Stimulated activated CD8-positive, alpha-beta memory T cell treated with anti-CD3 and anti-CD28 coated beads, Interleukin-15, amount 100 ng/mL, for 1 hour (primary cell): ENCODE data around the gene MEG3.

Experiments
- DNase-seq: peaks from one replicate; pipeline ENCODE4 v3.0.0-alpha.2; 2020; ENCODE audit warnings: low read depth

The MEG3 gene

DNA sequence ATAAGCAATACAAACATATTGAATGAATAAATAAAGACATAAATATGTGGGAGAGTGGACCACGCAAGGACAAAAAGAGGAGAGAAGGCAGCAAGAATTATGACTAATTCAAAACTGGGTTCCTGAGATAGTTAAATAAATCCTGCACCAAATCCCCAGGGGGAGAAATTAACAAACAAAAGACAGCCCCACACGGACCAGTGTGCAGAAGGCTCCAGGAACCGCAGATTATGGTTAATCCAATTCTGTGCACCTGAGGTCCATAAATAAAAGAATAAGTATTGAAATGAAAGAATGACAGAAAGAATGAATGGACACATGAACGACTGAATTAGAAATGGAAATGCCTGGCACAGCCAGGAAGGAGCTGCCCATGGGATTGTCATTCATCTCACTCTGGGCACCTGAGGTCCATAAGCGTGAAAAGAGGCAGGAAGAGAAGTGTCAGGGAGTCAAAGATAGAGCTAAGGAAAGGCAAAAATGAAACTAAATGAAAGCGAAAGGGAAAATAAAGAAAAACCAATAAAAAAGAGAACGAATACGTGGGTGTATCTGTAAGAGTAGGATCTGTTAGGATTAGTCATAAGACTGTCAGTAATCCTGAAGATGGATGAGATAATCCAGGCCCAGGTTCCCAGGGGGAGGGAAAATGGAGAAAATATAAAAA is 23.3 kb downstream of the MEG3 start:
- DNase-seq = no peak

DNA sequence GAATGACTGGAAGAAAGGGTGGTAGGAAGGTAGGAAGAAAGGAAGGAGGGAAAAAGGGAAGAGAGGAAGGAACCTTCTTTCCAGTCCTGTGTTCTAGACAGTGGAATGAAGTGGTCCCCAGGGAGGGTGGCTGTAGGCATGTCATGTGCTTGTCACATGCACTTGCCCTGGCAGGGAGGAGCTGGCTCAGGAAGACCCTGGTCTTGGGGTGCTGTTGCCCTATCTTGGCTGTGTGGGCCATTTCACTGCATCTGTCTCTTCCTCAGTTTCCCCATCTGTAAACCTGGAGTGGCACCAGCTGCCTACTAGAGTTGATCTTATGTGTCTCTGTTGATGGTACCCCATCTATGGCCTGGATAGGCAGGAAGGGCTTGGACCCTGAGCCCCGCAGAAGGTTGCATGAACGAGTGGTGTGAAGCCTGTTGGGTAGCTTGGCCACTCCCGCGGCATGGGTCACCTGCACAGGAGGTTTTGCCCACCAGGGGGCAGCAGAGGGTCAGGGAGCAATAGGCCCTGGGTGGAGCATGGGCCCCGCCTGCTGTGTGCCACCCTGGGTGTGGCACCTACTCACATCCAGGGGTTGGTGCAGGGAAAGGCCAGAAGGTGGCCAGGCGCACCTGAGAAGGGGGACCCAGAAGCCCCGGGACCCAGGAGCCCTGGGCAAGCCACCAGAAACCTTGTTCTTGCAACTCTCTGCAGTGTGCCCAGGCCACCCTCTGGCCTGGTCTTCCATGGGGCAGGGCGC is 25.1 kb downstream of the MEG3 start:
- DNase-seq = peak; percentile 69

GRCh38 chr14:100851586-100851916 is 25.6 kb downstream of the MEG3 start:
- no peak for DNase-seq

- no peak for DNase-seq
Observed at GRCh38 chr14:100851946-100852620, 26.2 kb downstream of the MEG3 start.

DNA sequence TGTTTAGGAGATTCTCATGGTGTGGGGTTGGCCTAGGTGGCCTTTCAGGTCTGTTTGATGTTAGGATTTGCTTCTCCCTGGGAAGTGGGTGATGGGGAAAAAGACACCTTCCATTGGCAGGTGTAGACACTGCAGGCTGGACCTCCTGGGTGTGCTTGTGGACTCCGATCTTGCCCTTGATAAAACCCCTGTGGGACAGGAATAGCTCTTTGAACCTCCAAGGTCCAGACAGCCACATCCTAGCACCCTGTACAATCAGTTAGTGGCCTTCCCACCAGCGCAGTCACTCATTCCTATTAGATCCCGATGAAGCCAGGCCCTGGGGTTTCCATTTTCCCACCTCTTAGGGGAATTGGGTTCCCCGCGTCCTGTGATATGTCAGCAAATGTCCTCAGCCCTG is 28.5 kb downstream of the MEG3 start:
- no peak for DNase-seq

DNA sequence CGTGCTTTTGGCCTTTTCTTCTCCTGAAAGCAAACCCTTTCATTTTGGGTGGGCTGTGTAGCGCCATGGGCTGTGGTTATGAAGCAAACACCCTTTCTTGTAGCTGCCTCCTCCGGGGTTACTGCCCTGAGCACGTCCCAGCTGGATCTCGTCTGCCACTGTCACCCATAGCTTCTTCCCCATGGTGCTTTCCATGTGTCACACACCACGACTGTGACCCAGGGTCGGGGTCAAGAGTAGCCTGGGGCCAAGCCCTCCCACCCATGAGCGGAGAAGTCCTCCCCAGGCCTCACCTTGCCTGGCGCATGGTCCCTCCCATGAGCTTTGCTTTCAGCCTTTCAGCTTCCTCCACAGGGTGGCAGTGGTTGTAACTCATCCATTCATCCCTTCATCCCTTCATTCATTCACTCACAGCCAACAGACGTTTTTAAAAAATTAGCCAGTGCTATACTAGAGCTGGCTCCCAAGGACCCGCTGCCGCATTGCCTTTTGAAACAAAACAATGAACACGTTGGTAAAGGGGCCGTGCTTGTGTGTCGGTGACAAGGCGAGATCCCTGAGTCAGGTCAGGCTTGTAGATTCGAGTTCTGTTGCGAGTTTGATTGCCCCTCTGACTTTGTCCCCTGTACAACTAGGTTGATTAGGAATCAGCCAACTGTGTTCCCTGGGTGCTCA is 29.5 kb downstream of the MEG3 start:
- DNase-seq = no peak

GRCh38 chr14:100856056-100856950 is 30.4 kb downstream of the MEG3 start:
- no peak for DNase-seq

- no peak for DNase-seq
Observed at GRCh38 chr14:100857233-100857922, 31.5 kb downstream of the MEG3 start.

- DNase-seq = no peak
Observed at GRCh38 chr14:100857923-100858837, 32.3 kb downstream of the MEG3 start.

- no peak for DNase-seq
Observed at GRCh38 chr14:100858838-100859220, 32.9 kb downstream of the MEG3 start.

DNA sequence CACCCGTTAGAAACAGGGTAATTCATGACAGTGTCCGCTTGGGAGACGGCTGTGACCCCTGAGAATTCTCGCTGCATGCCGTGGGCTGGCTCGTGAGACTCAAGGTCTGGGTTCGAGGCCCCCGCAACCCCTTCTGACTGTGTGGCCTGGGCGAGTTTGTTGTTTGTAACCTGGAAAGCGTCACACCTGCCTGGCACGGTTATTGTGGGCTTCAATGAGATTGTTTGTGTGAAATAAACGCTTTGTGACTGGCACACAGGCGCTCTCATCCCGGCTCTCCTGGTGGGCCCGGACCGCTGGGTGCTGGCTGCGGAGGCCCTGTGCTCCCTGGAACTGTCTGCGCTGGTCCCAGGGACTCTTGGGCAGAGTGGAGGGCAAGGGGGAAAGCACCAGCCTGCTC is 33.9 kb downstream of the MEG3 start:
- no peak for DNase-seq

DNA sequence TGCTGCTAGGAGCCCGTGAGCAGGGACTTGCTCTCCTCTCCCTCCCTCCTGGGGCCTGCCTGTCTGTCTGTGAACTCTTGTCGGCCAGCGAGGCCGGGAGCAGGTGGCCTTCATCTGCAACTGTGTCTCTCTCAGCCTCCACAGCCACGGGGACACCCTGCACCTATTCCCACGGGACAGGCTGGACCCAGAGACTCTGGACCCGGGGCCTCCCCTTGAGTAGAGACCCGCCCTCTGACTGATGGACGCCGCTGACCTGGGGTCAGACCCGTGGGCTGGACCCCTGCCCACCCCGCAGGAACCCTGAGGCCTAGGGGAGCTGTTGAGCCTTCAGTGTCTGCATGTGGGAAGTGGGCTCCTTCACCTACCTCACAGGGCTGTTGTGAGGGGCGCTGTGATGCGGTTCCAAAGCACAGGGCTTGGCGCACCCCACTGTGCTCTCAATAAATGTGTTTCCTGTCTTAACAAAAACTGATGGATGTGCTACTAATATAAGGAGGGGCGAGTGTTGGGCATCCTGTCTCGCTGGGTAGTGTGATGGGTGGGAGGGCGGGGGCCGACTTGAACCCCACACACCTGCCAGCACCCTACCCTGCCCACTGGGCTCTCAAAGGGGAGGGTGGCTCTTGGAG is 34.8 kb downstream of the MEG3 start:
- DNase-seq = no peak

DNA sequence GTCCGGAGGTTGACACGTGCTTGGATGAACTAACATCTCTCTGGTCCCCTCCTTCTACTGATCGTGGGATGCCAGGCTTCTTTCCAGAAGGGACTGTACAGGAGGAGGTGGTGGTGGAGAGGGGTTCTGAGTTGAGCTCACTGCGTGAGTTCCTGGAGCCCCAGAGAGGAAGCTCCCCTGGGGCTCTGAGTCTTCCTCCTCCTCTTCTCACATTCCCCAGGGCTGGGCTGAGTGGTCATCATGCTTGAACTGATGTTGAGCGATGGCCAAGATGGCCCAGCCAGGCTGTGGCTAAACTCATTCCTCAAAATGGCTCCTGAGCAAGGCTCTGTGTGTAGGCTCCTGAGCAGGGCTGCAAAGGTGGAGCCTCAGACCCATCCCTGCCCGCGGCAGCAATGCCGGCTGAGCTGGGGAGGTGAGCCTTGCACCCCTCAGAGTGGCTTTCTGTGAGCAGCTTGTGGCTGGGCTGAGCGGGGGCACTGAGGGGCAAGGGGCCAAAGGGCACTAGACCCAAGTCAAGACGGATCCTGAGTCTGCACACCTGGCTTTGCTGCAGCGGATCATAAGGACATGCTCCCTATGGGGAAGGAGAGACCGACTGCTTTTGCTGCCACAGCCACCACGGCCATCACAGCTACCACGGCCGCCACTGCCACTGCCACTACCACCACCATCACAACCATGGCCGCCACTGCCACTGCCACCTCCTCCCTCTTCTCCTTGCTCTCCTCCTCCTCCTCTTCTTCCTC is 35.4 kb downstream of the MEG3 start:
- no peak for DNase-seq

DNA sequence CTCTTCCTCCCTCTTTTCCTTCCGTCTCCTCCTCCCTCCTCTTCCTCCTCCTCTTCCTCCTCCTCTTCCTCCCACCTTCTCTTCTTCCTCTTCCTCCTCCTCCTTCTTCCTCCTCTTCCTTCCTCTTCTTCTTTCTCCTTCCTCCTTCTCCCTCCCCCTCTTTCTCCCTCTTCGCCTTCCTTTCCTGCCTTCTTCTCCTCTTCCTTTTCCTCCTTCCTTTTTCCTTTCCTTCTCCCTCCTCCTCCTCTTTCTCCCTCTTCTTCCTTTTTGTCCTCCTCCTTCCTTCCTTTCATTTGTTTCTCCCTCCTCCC is 36.0 kb downstream of the MEG3 start:
- no peak for DNase-seq

DNA sequence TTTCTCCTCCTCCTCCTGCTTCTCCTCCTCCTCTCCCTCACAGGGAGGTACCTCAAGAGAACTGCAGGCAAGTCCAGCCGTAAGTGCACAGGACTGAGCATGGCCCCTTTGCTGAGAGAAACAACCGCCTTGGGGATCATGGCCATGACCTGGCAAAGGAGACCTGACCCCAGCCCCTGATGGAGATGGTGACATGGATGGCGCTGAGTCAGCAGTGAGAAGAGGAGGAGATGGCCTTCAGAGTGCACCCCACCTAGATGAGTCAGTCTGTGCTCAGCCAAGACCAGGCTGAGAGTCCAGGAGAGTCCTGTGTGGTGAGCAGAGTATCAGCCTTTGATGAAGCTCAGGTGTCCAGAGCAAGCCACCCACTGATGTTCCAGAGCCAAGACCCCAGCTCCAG is 36.4 kb downstream of the MEG3 start:
- DNase-seq = no peak

GRCh38 chr14:100862793-100863192 is 36.9 kb downstream of the MEG3 start:
- DNase-seq = no peak

GRCh38 chr14:100864206-100864605 is 38.3 kb downstream of the MEG3 start:
- no peak for DNase-seq

DNA sequence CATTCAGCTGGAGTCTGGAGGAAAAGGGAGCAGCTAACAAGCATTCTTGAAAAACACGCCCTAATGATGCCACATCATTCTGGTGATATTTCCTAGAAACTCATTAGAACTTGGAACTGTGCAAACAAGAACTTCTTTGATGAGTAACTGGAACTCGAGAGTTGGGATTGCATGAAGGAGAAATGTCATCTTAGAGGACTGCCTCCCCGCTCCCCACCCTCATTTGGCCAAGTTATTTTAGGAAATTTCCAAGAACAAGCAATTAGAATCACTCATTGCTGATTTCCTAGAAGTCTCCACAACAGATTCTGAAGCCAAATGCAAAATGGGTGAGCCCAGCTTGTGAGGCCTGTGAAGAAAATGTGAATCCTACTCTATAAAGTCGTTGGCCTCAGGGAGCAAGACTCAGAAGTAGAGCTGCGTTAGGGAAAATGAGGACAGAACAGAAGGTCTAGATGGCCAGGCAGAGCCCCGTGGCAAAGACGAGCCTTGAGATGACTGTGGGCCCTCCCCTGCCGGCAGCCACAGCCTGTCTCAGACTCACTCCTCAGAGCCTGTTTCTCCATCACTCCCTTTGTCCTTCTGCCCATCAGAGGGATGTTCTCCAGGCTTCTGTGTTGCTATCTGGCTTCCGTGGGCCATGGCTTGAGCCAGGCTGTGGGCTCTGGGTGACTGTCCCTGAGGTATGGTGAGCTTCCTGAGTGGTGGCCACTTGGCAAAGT is 39.2 kb downstream of the MEG3 start:
- no peak for DNase-seq
